ENCODE results near the gene INPP4B.

INPP4B gene

GRCh38 chr4:142846108-142846728 is at the start of gene INPP4B:
Gene INPP4B (minus strand): TSS chr4:142846301.
- DNase-seq, result no peak

GRCh38 chr4:142893012-142893411 is 46.9 kb upstream of the INPP4B start:
- no peak for DNase-seq

- DNase-seq, result no peak
These were observed 40.5 kb upstream of the INPP4B start for GRCh38 chr4:142886566-142886965.

DNA sequence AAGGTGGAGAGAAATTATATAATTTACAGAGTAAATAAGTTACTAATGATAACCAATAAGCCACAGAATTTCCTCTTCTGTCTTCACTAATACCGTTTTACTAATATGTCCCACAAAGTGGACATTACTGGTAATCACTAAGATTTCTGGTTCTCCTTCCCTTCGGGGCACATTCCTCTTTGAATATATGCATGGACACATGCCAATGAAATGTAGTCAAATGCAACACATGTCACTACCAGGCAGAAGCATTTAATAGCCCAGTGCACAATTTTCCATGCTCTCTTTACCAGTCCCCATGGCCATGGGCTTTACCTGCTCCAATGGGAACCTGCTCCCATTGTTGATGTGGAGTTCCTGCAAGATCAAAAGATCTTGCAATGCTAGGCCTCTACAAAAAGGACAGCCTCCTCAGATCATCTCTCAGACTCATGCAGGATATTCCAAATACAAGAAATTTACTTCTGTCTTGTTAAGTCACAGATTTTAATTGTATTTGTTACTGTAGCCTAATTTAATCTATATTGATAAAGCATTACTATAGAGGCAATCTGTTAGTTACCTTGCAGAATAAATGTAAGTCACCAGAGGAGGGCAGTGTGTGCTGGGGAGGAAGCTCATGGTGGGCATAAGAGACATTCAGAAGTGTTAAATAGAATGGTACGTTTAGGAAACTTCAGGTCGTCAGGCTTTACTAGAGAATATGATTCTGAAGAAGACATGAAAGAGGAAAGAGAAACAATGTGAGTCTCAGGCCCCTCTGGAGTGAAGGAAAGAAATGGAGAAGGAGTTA is 37.1 kb upstream of the INPP4B start:
- DNase-seq, result no peak

DNA sequence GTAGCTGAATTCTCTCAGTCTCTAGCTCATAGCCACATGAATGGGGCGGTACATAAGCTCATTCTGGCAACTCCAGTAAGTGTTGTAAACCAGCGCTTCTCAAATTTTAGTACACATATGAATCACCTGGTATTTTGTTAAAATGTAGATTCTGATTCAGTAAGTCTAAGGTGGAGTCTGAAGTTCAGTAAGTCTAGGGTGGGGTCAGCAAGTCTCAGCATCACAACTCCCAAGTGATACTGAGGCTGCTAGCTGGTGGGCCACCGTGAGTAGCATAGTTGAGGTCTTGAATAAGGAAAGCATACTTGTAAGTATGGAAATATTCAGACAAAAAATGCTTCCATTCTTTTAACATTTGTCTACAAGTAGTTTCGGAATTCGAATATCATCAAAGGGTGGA is 36.1 kb upstream of the INPP4B start:
- DNase-seq, result no peak

DNA sequence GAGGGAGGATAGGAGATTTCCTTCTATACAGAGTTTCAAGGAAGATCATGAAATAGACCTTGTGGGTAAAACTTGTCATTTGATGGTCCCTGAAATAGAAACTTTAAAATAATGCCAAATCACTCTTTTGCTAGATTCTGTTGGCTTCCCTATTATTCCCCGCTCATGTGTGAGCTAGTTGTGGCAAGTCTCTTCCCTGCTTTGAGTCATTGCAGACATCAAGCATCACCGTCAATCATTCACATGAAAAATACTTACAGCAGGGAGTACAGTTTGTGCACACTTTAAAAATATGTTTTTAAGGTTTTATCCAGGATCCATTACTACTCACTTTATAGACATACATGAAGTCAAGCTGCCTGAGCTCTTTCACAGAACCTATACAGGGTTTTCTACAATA is 35.2 kb upstream of the INPP4B start:
- DNase-seq, result no peak

- DNase-seq, result no peak
These were observed 29.0 kb upstream of the INPP4B start for GRCh38 chr4:142875117-142875516.

DNA sequence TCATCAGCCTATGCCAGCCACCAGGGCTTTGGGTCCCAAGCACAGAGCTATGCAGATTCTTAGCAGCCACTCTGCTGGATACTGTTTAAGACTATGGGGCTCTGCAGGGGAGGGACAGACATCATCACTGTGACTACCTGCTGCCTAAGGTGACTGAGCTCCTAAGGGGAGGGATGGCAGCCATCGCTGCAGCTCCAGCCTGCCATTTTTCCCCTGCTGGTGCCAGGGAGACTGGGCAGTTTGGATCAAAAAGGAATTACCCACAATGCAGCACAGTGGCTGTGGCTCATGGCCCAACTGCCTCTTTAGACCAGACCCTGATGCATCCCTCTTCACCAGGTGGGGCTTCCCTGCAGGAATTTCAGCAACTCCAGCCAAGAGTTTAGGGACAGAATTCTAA is 28.6 kb upstream of the INPP4B start:
- DNase-seq, result no peak

- no peak for DNase-seq
These were observed 20.6 kb upstream of the INPP4B start for GRCh38 chr4:142866685-142867084.

DNA sequence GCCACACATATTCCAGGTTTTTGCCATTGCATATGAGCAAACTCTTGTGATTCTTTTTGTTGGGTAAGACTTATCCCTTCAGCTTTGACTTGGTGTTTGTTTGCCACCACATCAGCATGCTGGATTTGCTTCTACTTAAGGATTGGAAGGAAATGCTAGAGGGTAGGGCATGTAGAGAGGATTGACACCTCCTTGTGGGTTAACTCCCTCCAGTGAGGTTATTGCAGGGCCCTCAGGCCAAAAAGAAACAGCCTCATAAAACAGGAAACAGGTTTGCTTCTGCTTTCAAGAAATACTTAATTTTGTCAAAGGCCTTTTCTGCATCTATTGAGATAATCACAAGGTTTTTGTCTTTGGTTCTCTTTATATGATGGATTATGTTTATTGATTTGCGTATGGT is 15.2 kb upstream of the INPP4B start:
- DNase-seq, result no peak

GRCh38 chr4:142858965-142859364 is 12.9 kb upstream of the INPP4B start:
- DNase-seq, result no peak

DNA sequence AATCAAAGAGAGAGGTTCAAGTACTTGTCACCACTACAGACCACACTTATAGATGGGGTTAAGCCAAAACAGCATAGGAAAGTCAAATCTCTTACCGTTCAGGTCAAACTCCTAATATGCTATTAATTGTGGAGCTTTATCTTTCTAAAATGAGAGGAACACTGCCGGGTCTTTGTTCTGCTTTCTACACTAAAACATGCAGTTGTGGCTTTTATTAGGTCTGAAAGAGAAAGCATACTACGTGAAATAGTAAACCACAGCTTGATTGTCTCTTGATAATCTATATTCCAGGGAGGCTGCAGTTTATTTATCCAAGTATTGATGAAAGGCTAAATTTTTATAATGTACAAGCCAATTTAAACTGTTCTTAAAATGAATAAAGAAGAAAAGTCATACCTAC is 12.3 kb upstream of the INPP4B start:
- no peak for DNase-seq

GRCh38 chr4:142856576-142856975 is 10.5 kb upstream of the INPP4B start:
- no peak for DNase-seq

DNA sequence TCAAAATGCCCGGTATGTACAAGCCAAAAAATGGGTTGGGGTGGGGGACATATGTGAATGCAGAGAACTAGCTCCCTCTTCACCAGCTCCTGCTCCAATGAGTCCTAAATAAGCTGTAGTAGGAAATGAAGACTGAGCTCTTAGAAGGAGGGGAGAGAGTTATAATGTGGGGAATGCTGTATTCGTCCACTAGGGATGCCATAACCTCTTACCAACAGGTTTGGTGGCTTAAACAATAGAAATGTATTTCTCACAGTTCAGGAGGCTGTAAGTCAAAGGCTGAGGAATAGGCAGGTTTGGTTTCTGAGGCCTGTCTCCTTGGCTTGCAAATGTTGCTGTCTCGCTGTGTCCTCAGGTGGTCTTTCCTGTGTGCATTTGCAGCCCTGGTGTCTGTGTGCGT is 4.4 kb upstream of the INPP4B start:
- no peak for DNase-seq

DNA sequence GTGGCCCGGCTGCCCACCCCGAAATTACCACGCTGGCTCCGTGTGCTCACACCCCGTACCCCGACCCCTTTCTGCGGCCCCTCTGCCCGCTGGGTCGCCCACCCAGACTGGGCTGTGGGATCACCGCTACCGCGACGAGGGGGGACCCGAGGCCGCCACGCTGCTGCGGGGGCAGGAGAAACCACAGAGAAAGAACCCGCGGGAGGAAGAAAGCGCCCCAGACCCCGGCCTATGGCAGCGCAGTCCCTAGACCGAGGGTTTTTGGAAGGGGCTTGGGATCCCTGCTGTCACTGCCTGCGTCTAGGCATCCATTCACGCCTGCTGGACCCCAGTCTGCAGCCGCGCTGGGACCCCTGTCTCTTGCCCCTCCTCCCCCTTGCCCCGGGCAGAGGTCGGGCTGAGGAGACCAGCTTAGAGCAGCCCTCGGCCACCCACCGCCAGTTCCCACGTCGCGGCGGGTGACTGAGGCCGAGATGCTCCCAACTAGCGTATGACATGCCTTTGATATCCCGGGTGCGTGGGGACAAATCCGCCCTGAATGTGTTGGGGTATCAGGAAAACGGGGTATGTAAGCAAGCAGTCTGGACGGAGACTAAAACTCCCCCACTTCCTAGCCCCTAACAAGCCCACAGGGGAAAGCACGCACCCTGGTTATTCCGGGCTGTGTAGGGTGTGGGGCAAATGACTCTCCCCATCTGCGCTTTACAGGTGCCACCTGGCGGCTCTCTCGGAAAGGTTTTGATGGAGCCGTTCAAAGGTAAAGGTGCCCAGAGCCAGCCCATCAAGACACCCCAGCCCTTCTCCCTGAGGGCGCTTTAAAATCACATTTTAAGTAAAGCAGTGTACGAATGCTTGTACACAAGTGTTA is 862 bp upstream of the INPP4B start:
- DNase-seq, result no peak

DNA sequence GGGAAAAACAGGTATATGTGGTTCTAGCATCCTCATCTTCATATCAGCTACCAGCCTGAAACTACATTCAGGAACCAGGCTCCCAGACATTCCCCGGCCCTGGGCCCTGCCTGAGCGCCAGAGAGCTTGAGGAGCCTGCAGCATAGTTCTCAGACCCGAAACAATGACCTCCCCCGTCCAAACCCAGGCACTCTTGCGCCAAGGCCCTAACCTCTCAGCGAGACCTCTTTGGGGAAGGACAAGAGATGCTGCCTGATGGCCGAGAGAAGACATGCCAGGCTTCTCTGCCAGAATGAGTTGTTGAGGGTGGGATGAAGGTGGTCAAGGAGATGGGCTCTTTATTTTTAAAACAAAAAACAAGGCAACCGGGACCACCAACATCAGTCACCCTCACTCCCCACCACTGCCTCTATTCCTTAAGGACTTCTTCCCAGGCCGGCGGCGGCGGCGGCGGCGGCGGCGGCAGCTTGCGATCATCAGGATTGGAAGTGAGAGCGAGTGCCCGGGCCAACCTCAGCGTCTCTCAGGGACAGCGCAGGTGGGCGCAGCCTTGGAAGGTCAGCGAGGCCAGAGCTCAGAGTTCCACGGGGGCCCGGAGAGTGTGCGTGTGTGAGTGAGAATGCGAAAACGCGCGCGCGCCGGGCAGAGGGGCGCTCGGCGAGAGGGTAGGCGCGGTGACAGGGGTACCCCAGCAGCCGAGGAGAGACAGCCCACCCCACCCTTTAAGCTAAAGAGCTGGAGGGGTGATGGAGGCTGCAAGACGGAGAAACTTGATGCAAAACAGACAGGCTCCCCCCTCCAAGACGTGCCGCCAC is 601 bp downstream of the INPP4B start:
- no peak for DNase-seq

- DNase-seq, result no peak
These were observed 1.3 kb downstream of the INPP4B start for GRCh38 chr4:142844782-142845181.

DNA sequence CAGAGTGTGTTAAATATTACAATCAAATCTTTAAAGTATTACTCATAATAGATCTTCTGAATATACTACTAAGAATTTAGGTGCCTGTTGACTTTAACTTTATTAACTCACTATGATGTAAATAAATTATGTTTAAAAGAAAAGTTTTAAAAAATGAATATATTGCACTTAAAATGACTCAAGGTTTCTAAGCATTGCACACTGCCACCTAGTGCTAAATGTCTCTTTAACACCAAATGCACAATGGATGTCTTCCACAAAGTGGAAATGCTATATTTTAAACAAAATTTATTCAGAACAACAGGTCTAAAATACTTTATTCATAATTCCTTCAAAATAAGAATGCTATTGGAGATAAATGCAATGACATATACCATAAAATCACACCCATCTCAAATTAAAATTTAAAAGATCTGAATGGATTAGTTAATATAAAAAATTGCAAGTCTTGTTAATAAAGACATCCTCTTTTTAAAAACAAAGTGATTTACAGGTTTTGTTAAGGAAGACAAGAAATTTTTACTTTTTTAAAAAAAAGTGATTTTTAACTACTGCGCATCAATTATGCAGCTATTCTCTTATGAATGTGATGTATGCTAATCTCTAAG is 5.5 kb downstream of the INPP4B start:
- no peak for DNase-seq

DNA sequence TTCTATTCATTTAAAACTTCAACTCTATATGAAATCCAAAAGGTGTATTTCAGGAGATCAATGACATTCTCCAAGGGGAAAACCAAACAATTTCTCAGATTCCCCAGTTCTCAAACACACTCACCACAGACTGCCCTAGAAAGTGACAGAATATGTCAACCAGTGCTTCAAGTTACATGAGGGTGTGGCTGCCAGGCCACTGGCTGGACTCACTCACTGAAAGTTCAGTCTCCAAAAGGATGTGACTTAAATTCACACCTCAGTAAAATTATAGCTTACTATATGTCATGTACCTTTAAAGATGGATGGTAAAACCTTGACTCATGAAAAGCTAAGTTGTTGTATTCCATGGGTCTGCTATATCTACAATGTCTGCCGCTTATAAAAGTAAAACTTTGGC is 7.3 kb downstream of the INPP4B start:
- DNase-seq, result no peak

DNA sequence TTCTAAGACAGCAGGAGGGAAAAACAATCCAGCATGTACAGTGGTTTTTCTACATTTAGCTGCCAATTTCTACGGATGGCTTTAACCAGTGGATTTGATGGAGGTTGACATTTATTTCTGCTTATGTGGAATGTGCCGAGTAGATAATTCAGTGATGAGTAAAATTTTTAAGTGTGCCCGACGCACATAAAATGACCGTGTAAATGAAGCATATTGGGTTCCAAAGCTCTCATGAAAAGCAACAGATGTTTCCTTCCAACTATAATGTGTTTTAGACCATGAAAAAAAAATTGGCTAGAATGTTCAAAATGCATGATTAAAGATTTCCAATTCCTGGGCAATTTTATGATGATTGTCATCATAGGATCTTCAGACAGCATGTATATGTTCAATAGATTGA is 14.1 kb downstream of the INPP4B start:
- no peak for DNase-seq

- no peak for DNase-seq
These were observed 19.4 kb downstream of the INPP4B start for GRCh38 chr4:142826503-142827241.

DNA sequence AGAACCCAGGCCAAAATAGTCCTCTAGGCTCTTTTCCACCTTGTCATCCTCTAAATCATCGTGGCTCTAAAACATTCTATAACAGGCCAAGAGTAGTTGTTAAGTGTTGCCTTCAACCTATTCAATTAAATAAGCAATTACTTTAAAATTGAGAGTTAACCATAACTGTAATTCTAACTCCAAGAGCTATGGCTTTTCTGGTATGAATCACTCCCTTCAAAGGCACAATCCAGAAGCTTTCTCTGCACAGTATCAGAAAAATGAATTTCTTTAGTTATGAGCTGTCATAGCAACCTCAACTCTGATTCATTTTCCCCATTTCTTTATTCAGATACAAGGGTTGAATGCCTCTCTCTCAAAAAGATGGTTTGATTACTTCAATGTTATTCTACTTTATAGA is 21.7 kb downstream of the INPP4B start:
- no peak for DNase-seq

Data from SIG-M5 (cell line).